Memory B cell (primary cell): Measurements from ENCODE around the gene PACS1.
A peak's percentile ranks its signal among the peaks of the same experiment; 100 is the strongest.
"Not testable (repeated sequence)": the region's sequence is repeated elsewhere in the genome, so short reads cannot be mapped to it uniquely, and the experiment has no call there.

Experiments
- ATAC-seq: fragments of 150-1000 bp; cut with Tn5 transposase; 2 replicates; pipeline ENCODE4 v1.10.0; 2021; ENCODE audit warnings: low read depth, mild to moderate bottlenecking, moderate library complexity
- DNase-seq, 2 donors: peaks; one replicate each; pipeline ENCODE4 v3.0.0; 2022; ENCODE audit warnings: low spot score in 2 of 2
- H3K27ac Mint-ChIP-seq: one replicate; pipeline ENCODE4 v1.8.0; 2022; ENCODE audit warnings: mild to moderate bottlenecking, moderate library complexity, mixed read lengths
- H3K27me3 Mint-ChIP-seq: one replicate; pipeline ENCODE4 v1.8.0; 2022; ENCODE audit warnings: mixed read lengths
- H3K36me3 Mint-ChIP-seq: one replicate; pipeline ENCODE4 v1.8.0; 2022; ENCODE audit warnings: mild to moderate bottlenecking, mixed read lengths
- H3K4me1 Mint-ChIP-seq: one replicate; pipeline ENCODE4 v1.8.0; 2022; ENCODE audit warnings: mixed read lengths
- H3K4me3 Mint-ChIP-seq: one replicate; pipeline ENCODE4 v1.8.0; 2022; ENCODE audit warnings: mild to moderate bottlenecking, moderate library complexity, mixed read lengths
- H3K9me3 Mint-ChIP-seq: one replicate; pipeline ENCODE4 v1.8.0; 2022; ENCODE audit warnings: mixed read lengths

PACS1 gene

DNA sequence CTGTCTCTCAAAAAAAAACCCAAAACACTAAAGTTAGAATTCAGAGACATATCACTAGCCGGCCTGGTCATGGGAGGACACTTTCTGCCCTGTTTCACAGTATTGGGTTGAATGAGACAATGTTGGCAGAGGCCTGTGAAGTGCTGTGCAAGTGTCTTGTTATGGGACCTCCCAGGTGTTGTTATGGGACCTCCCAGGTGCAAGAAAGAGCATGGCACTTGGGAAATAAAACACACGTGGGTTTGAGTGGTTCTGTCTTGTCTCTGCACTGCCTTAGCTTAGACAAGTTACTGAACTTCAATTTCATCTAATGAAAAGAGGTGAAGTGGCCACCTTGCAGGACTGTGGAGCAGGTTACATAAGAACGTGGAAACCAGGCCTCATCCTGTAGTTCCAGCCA lies 169.4 kb downstream of the PACS1 start:
- no peak overlapping the region for H3K4me3 Mint-ChIP-seq
- H3K27me3 Mint-ChIP-seq = no peaks in the 10 kb centered on the region
- ATAC-seq = no peak
- DNase-seq = no peak
- H3K27ac Mint-ChIP-seq = no peak overlapping the region
- H3K4me1 Mint-ChIP-seq = no peaks in the 10 kb centered on the region
- no peaks in the 10 kb centered on the region for H3K9me3 Mint-ChIP-seq
- peaks cover 22% of the 10 kb centered on the region for H3K36me3 Mint-ChIP-seq

DNA sequence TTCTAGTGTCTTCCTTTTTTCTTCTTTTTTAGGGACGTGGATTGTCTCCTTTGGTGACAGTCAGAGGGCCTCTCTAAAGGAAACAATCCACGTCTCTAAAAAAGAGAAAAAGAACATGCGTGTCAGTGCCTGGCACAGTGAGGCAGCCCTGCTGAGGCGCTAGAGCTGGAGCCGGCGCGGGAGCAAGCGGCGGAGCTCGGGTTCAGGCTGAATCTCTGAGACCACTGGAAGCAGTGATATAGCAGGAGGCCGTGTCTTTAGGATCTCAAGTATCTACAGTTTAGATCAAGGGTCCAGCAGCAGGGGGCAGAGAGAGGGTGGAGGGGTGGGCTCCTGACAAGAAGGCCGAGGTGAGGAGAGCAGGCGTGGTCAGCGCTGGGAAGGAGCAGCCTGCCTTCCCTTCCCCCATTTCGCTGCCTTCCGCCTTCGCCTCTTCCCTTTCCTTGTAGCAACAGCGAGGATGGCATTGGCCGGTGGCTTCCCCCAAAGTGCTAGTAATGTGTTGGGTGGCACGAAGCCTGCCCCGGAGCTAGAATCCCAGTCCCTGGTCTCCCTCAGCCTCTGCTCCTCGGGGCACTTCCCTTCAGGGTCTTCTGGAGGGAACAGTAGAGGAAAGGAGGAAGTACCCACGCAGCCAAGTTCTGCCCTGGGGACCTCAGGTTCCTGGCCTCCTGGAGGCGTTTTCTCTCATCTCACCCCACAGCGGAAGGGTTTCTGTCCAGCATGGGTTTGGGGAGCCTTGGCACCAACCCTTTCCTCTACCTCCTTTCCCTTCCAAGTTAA lies 170.1 kb downstream of the PACS1 start:
- ATAC-seq = no peak
- no peak for DNase-seq
- Mint-ChIP-seq H3K27me3 (no peaks in the 10 kb centered on the region), H3K4me3 (no peak overlapping the region), H3K4me1 (no peaks in the 10 kb centered on the region), H3K27ac (no peak overlapping the region), H3K9me3 (no peaks in the 10 kb centered on the region), H3K36me3 (peaks cover 22% of the 10 kb centered on the region)

DNA sequence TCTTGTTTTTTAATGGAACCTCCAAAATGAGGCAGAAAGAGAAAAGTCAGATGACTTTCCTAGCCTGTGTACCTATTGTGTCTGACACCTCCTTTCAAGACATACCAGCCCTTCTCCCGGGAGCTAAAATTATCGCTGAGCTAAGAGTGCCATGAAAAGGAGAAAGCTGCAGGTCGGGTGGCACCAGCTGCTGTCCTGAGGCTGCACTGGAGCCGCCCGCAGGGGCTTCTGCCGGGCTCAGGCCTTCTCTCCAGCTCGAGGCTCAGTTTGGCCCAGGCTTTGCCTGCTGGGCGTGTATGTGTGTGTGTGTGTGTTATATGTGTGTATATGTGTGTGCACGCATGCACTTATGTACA lies 170.7 kb downstream of the PACS1 start:
- no peaks in the 10 kb centered on the region for H3K9me3 Mint-ChIP-seq
- H3K36me3 Mint-ChIP-seq = peaks cover 17% of the 10 kb centered on the region
- H3K4me3 Mint-ChIP-seq = no peak overlapping the region
- ATAC-seq (no peak), DNase-seq (no peak)
- no peaks in the 10 kb centered on the region for H3K27me3 Mint-ChIP-seq
- no peak overlapping the region for H3K27ac Mint-ChIP-seq
- H3K4me1 Mint-ChIP-seq = no peaks in the 10 kb centered on the region

DNA sequence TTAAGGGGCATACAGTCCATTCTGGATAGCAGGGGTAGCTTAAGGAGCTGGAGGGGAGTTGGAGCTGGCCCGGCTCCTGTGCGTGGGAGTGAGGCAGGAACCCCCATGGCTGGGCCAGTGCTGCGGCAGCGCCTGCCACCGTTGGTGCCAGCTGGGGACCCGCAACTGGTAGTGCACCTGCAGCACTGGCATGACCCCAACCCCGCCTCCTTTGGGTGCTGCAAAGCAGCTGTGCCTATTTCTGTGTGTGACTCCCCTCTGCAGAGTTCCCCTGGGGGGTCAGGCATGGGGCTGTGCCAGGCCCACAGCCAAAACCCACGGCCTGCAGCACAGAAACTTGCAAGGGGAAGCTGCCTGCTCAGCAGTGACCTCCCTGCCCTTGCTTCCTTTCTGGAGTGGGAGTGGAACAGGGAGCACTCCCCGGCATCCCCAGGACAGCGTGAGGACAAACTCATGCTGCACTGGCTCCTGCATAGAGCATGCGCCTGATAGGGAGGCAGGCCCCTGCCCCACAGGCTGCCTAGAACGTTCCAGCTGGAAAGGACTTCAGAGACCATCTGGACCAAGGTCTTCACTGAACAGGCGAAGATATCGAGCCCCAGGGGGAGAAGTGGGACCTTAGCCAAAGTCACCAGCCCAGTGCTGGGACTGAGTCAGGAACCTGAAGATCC lies 172.2 kb downstream of the PACS1 start:
- no peaks in the 10 kb centered on the region for H3K27me3 Mint-ChIP-seq
- DNase-seq = no peak
- H3K4me1 Mint-ChIP-seq = no peaks in the 10 kb centered on the region
- peaks cover 16% of the 10 kb centered on the region for H3K36me3 Mint-ChIP-seq
- H3K9me3 Mint-ChIP-seq = no peaks in the 10 kb centered on the region
- no peak overlapping the region for H3K4me3 Mint-ChIP-seq
- ATAC-seq = no peak
- H3K27ac Mint-ChIP-seq = peak overlapping the region; percentile 81

DNA sequence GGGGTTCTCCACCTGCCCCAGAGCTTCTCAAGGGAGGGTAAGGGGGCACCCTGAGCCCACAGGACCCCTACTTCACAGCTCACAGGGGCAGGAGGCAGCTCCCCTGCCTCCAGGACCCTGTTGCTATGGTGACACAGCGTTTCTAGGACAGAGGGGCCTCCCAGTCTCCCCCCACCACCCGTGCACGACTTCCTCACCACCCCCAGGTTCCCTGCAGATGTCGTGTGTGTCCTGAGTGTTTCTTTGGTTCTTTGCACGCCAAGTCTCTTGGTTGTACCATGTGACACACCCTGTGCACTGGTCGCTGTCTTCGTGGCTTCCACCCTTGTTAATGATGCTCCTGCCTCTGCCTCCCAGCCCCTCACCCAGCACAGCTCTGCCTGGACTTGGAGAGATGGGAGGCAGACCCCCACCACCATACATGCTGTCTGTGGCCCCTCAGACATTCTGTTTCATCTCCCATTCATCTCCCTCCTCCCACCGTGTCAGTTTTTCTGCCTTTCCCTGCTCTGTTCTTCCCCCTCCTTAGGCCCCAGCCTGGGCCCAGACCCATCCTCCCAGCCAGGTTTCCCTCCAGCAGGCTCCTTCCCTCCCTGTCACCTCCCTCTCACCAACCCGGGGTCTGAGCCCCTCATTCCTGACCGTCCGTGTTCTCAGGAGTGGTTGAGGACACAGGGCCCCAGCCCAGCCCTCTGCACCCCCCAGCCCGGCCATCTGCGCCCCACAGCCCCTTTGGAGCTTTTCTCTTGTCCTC lies 173.9 kb downstream of the PACS1 start:
- Mint-ChIP-seq H3K4me1 (no peaks in the 10 kb centered on the region), H3K9me3 (no peaks in the 10 kb centered on the region), H3K36me3 (peaks cover 16% of the 10 kb centered on the region), H3K27ac (peak overlapping the region; percentile 89), H3K27me3 (no peaks in the 10 kb centered on the region), H3K4me3 (no peak overlapping the region)
- ATAC-seq (no peak), DNase-seq (no peak)

DNA sequence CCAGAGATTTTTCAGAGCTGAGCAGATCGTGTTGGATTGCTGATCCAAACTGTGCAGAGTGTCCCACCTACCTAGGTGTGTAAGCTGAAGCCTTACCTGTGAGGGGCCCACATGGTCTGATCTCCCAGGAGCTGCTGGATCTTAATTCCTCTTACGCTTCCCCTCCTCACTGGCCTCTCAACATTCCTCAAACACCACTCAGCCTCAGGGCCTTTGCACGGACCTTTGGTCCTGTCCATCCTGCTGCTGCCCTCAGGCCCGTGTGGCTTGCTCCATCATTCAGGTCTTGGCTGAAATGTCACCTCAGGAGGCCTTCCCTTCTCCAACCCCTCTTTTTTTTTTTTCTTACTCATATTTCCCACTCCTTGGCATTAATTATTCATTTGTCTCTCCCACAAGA lies 177.2 kb downstream of the PACS1 start:
- peaks cover 7% of the 10 kb centered on the region for H3K4me1 Mint-ChIP-seq
- no peaks in the 10 kb centered on the region for H3K27me3 Mint-ChIP-seq
- no peak for ATAC-seq
- no peak overlapping the region for H3K4me3 Mint-ChIP-seq
- no peaks in the 10 kb centered on the region for H3K9me3 Mint-ChIP-seq
- no peak overlapping the region for H3K27ac Mint-ChIP-seq
- H3K36me3 Mint-ChIP-seq = peaks cover 21% of the 10 kb centered on the region
- no peak for DNase-seq

DNA sequence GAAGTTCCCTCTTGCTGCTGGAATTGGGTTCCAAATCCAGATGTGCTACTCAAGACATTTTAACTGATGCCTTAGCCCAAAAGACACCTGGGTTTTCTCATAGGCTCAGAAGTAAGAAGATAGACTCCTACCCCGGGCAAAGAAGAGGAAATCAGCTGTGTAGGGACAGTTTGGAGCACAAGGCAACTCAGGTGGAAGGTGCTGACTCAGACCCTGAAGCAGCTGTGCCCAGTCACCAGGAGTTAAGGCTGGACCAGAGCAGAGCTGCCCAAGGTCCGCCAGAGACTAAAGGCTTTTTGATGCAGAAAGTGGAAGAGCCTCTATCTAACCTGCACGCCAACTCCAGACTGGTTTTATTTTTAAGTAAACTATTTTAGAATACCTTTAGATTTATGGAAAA lies 177.7 kb downstream of the PACS1 start:
- ATAC-seq (no peak), DNase-seq (no peak)
- peaks cover 7% of the 10 kb centered on the region for H3K4me1 Mint-ChIP-seq
- H3K36me3 Mint-ChIP-seq = peaks cover 19% of the 10 kb centered on the region
- H3K27me3 Mint-ChIP-seq = no peaks in the 10 kb centered on the region
- no peak overlapping the region for H3K27ac Mint-ChIP-seq
- no peak overlapping the region for H3K4me3 Mint-ChIP-seq
- H3K9me3 Mint-ChIP-seq = no peaks in the 10 kb centered on the region

DNA sequence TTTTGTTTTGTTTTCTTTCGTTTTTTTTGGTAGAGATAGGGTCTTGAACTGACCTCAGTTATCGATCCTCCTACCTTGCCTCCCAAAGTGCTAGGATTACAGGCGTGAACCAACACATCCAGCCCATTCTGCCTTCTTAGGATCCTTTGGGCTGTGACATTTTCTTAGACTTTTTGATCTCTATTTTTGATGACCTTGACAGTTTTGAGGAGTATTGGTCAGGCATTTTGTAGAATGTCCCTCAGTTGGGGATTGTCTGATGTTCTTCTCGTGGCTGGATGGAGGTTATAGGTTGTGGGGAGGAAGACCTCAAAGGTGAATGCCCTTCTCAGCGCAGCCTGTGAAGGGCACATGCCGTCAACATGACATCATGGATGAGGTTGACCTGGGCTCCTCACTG lies 178.8 kb downstream of the PACS1 start:
- no peaks in the 10 kb centered on the region for H3K9me3 Mint-ChIP-seq
- H3K36me3 Mint-ChIP-seq = peaks cover 16% of the 10 kb centered on the region
- H3K27me3 Mint-ChIP-seq = no peaks in the 10 kb centered on the region
- no peak overlapping the region for H3K27ac Mint-ChIP-seq
- DNase-seq (no peak), ATAC-seq (no peak)
- no peak overlapping the region for H3K4me3 Mint-ChIP-seq
- H3K4me1 Mint-ChIP-seq = peaks cover 7% of the 10 kb centered on the region

DNA sequence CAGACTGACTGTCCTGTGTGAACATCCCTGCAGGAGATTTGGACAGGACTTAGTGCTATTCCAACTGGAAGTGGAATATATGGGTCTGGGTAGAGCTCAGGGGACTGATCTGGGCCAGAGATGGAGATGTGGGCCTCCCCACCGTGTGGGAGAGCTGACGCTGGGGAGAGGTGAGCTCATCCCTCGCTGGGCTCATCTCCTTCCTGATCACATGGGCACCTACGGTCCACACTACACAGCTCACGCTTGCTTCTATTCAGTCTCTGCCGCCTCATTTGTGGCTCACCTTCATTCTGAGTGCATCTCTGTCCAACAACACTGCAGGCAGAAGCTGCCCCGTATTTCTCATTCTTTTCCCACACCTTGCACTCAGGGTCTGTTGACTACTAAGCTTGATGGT lies 181.7 kb downstream of the PACS1 start:
- ATAC-seq (no peak), DNase-seq (no peak)
- Mint-ChIP-seq H3K27me3 (no peaks in the 10 kb centered on the region), H3K4me3 (no peak overlapping the region), H3K4me1 (peaks cover 10% of the 10 kb centered on the region), H3K9me3 (no peaks in the 10 kb centered on the region), H3K27ac (no peak overlapping the region), H3K36me3 (peaks cover 8% of the 10 kb centered on the region)

DNA sequence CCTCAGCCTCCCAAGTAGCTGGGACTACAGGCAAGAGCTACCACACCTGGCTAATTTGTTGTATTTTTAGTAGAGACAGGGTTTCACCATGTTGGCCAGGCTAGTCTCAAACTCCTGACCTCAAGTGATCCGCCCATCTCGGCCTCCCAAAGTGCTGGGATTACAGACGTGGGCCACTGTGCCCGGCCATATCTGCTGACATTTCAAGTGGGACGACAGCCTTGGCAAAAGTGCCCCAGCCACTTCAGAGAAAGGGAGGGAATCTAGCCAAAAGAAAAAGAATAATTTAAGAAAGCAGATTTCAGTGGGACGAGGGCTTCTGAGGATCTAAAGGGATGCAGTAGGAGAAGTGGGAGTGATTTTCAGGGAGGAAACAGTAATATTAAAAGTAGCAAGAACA lies 183.0 kb downstream of the PACS1 start:
- not testable (repeated sequence) for H3K36me3 Mint-ChIP-seq, H3K4me3 Mint-ChIP-seq, ATAC-seq, H3K27me3 Mint-ChIP-seq, DNase-seq, H3K9me3 Mint-ChIP-seq
- H3K4me1 Mint-ChIP-seq = peaks cover 13% of the 10 kb centered on the region
- peak overlapping the region; percentile 62 for H3K27ac Mint-ChIP-seq

DNA sequence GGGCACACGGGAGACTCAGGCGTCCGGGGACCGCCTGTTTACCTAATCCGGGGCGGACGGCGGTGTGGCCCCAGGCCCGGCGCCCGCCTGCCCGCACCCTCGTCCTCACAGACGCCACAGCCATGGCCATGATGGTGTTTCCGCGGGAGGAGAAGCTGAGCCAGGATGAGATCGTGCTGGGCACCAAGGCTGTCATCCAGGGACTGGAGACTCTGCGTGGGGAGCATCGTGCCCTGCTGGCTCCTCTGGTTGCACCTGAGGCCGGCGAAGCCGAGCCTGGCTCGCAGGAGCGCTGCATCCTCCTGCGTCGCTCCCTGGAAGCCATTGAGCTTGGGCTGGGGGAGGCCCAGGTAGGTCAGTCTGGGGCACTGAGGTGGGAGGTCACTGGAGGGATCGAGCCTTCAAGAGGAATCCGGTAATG lies 188.4 kb downstream of the PACS1 start:
- Mint-ChIP-seq H3K4me1 (peaks cover 14% of the 10 kb centered on the region), H3K27me3 (no peaks in the 10 kb centered on the region), H3K9me3 (no peaks in the 10 kb centered on the region), H3K4me3 (peak overlapping the region; percentile 92), H3K27ac (peak overlapping the region; percentile 89), H3K36me3 (peaks cover 6% of the 10 kb centered on the region)
- no peak for DNase-seq
- no peak for ATAC-seq

DNA sequence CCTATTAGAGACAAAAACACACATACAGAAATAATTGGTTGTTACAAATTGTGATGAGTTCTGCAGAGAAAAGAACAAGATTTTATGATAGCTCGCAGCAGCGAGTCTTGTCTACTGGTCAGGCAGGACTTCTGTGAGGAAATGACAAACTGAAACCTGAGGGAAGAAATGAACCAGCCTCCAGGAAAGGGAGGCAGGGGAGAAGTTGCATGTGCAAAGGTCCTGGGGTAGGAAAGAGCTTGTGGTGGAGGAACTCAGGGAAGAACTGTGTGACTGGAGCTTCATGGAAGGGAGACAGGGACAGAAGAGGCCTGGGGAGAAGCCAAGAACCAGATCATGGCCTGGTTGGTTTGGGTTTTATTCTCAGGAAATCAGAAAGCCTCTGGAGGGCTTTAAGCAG lies 189.2 kb downstream of the PACS1 start:
- ATAC-seq = no peak
- H3K36me3 Mint-ChIP-seq = peaks cover 6% of the 10 kb centered on the region
- peaks cover 14% of the 10 kb centered on the region for H3K4me1 Mint-ChIP-seq
- no peaks in the 10 kb centered on the region for H3K27me3 Mint-ChIP-seq
- no peak for DNase-seq
- no peaks in the 10 kb centered on the region for H3K9me3 Mint-ChIP-seq
- H3K27ac Mint-ChIP-seq = peak overlapping the region; percentile 89
- H3K4me3 Mint-ChIP-seq = no peak overlapping the region

DNA sequence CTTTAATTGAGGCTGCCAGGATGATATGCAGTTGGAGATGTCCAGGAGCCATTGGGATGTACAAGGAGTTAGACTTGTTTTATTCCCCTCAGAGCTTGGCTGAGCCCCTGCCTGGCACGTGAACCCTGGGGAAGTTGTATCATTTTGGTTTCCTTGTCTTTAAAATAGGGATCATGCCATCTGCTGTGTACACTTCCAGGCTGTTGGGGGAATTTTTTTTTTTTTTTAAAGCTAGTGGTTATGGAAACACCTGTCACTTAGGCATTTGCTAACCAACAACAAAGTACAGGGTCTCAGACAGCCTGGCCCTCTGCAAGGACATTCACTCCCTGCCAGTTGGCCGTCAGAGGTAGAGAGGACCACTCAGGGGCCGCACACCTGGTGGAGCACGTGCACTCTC lies 189.9 kb downstream of the PACS1 start:
- no peaks in the 10 kb centered on the region for H3K27me3 Mint-ChIP-seq
- peaks cover 14% of the 10 kb centered on the region for H3K4me1 Mint-ChIP-seq
- ATAC-seq = no peak
- no peak overlapping the region for H3K4me3 Mint-ChIP-seq
- DNase-seq = no peak
- peaks cover 10% of the 10 kb centered on the region for H3K36me3 Mint-ChIP-seq
- no peak overlapping the region for H3K27ac Mint-ChIP-seq
- H3K9me3 Mint-ChIP-seq = no peaks in the 10 kb centered on the region

DNA sequence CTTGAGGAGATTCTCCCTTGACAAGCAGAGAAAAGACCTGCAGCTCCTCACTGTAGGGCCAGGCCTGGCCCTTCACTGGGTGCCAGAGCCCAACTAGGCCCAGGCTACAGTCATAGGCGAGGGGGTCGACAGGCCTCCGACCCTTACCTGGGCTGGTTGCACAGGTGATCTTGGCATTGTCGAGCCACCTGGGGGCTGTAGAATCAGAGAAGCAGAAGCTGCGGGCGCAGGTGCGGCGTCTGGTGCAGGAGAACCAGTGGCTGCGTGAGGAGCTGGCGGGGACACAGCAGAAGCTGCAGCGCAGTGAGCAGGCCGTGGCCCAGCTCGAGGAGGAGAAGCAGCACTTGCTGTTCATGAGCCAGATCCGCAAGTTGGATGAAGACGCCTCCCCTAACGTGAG lies 191.5 kb downstream of the PACS1 start:
- Mint-ChIP-seq H3K9me3 (no peaks in the 10 kb centered on the region), H3K36me3 (peaks cover 10% of the 10 kb centered on the region), H3K27me3 (no peaks in the 10 kb centered on the region), H3K4me3 (no peak overlapping the region), H3K4me1 (peaks cover 13% of the 10 kb centered on the region), H3K27ac (no peak overlapping the region)
- DNase-seq = no peak
- no peak for ATAC-seq
